Gastrocnemius medialis (tissue), 4 donors: Measurements from ENCODE around the gene USP2.

ENCODE experiments used
- CTCF ChIP-seq, 5 experiments: fragments of 450-650 bp in 3 of 5; fragments of 200-600 bp in 2 of 5; sonication (generic) in 2 of 5; IDR thresholded peaks in 4 of 5; conservative IDR thresholded peaks in 1 of 5; 1 replicate in 4 of 5; 2 replicates in 1 of 5; pipeline ENCODE4 v1.5.1; 2016 to 2019; ENCODE audit warnings: antibody characterized with exemption in 5 of 5, mild to moderate bottlenecking in 3 of 5, moderate library complexity in 3 of 5
- POLR2A ChIP-seq, 2 donors: fragments of 450-650 bp; IDR thresholded peaks; one replicate each; pipeline ENCODE4 v1.6.1; 2017; ENCODE audit warnings: antibody characterized with exemption in 2 of 2, mild to moderate bottlenecking in 2 of 2, moderate library complexity in 2 of 2

- no peak for TF ChIP-seq CTCF (IDR thresholded peaks at IDR 0.05 in 4 of 5, conservative IDR thresholded peaks at IDR 0.05 in 1 of 5)
- TF ChIP-seq POLR2A (IDR thresholded peaks at IDR 0.05), result no peak
These were observed 15.3 kb upstream of the USP2 start for GRCh38 chr11:119396835-119397234.
